CD14-positive monocyte (primary cell): ENCODE data around the gene ZMYND10. TPM values are rescaled to one million over a fixed set of nuclear protein-coding genes. Genes with fewer than 3 reads are reported as not detected.

Experiments
- DNase-seq, 3 donors: peaks; one replicate each; pipeline ENCODE4 v3.0.0-alpha.2; 2011 to 2022
- H2AFZ ChIP-seq: 2 replicates; pipeline ENCODE4 v1.6.0; 2012; ENCODE audit warnings: mild to moderate bottlenecking, low read depth, low read length, inconsistent platforms; ENCODE audit not compliant: insufficient read depth, poor library complexity, severe bottlenecking
- H3K27ac ChIP-seq, 2 donors: 1 replicate in 1 of 2; 2 replicates in 1 of 2; pipeline ENCODE4 v1.5.1; 2012 to 2013; ENCODE audit warnings: low read length in 2 of 2, control low read depth in 1 of 2, inconsistent platforms in 1 of 2, low read depth in 1 of 2, mild to moderate bottlenecking in 1 of 2
- H3K27me3 ChIP-seq, 2 donors: one replicate each; pipeline versions ENCODE4 v1.6.0 to v1.6.1; 2011 to 2013; ENCODE audit warnings: low read length in 2 of 2; ENCODE audit not compliant: control insufficient read depth in 2 of 2, insufficient read depth in 2 of 2
- H3K36me3 ChIP-seq, 2 donors: replicated peaks in 1 of 2; 1 replicate in 1 of 2; 2 replicates in 1 of 2; pipeline versions ENCODE4 v1.5.1 to v1.6.1; 2012 to 2013; ENCODE audit warnings: low read length in 2 of 2, control low read depth in 1 of 2, inconsistent platforms in 1 of 2, mild to moderate bottlenecking in 1 of 2; ENCODE audit not compliant: insufficient read depth in 2 of 2, control insufficient read depth in 1 of 2
- H3K4me1 ChIP-seq, 2 donors: 1 replicate in 1 of 2; 2 replicates in 1 of 2; pipeline versions ENCODE4 v1.5.1 to v1.6.1; 2012 to 2013; ENCODE audit warnings: low read length in 2 of 2, control low read depth in 1 of 2, inconsistent platforms in 1 of 2, mild to moderate bottlenecking in 1 of 2, moderate library complexity in 1 of 2; ENCODE audit not compliant: insufficient read depth in 2 of 2, control insufficient read depth in 1 of 2
- H3K4me2 ChIP-seq: replicated peaks from 2 replicates; pipeline ENCODE3; 2012; ENCODE audit warnings: low read length, moderate library complexity, mild to moderate bottlenecking; ENCODE audit not compliant: poor library complexity, severe bottlenecking; ENCODE audit errors: extremely low read depth
- H3K4me3 ChIP-seq, 3 experiments: fragments of 200-600 bp in 1 of 3; sonication (generic) in 1 of 3; replicated peaks in 1 of 3; 1 replicate in 2 of 3; 2 replicates in 1 of 3; pipeline ENCODE4 v1.5.1; 2011 to 2013; ENCODE audit warnings: low read length in 3 of 3, mild to moderate bottlenecking in 3 of 3, control low read depth in 2 of 3, low read depth in 2 of 3, inconsistent platforms in 1 of 3, moderate library complexity in 1 of 3
- H3K79me2 ChIP-seq: 2 replicates; pipeline ENCODE4 v1.6.0; 2012; ENCODE audit warnings: mild to moderate bottlenecking, control low read depth, inconsistent platforms, low read length, moderate library complexity; ENCODE audit not compliant: insufficient read depth
- H3K9ac ChIP-seq: 2 replicates; pipeline ENCODE4 v1.6.0; 2017; ENCODE audit warnings: low read length, mild to moderate bottlenecking; ENCODE audit not compliant: insufficient read depth, poor library complexity, severe bottlenecking
- H3K9me3 ChIP-seq, 2 donors: replicated peaks in 1 of 2; 1 replicate in 1 of 2; 2 replicates in 1 of 2; pipeline versions ENCODE4 v1.5.1 to v1.6.1; 2012 to 2013; ENCODE audit warnings: low read length in 2 of 2, control low read depth in 1 of 2; ENCODE audit not compliant: control insufficient read depth in 1 of 2, insufficient read depth in 1 of 2
- H4K20me1 ChIP-seq: 2 replicates; pipeline ENCODE4 v1.6.0; 2012; ENCODE audit warnings: mild to moderate bottlenecking, low read length, control low read depth, moderate library complexity; ENCODE audit not compliant: insufficient read depth
- H3K27ac Mint-ChIP-seq, 7 donors: one replicate each; pipeline ENCODE4 v1.8.0; 2020; ENCODE audit warnings: mild to moderate bottlenecking in 7 of 7, mixed read lengths in 7 of 7, moderate library complexity in 6 of 7, inconsistent platforms in 2 of 7
- H3K27me3 Mint-ChIP-seq, 3 donors: one replicate each; pipeline ENCODE4 v1.8.0; 2021 to 2022; ENCODE audit warnings: low read depth in 3 of 3, mild to moderate bottlenecking in 3 of 3, mixed read lengths in 3 of 3, moderate library complexity in 3 of 3, inconsistent platforms in 1 of 3
- H3K36me3 Mint-ChIP-seq, 2 donors: one replicate each; pipeline ENCODE4 v1.8.0; 2020; ENCODE audit warnings: mixed read lengths in 2 of 2, inconsistent platforms in 1 of 2, mild to moderate bottlenecking in 1 of 2
- H3K4me1 Mint-ChIP-seq: one replicate; pipeline ENCODE4 v1.8.0; 2020; ENCODE audit warnings: mild to moderate bottlenecking, mixed read lengths
- H3K4me3 Mint-ChIP-seq, 2 donors: one replicate each; pipeline ENCODE4 v1.8.0; 2020; ENCODE audit warnings: mild to moderate bottlenecking in 2 of 2, mixed read lengths in 2 of 2, moderate library complexity in 1 of 2
- H3K9me3 Mint-ChIP-seq, 7 donors: one replicate each; pipeline ENCODE4 v1.8.0; 2020 to 2022; ENCODE audit warnings: mixed read lengths in 7 of 7, mild to moderate bottlenecking in 6 of 7, moderate library complexity in 6 of 7, inconsistent platforms in 2 of 7
- WGBS: methylation state at CpG from one replicate; pipeline ENCODE4 v1.1.5; 2013; ENCODE audit warnings: missing lambda C conversion rate; ENCODE audit not compliant: insufficient coverage; 5-methylcytosine and 5-hydroxymethylcytosine counted together
- intact Hi-C, 2 donors: fragments of 100-400 bp; cut with micrococcal nuclease; formaldehyde crosslinking; loops; one replicate each; pipeline versions ENCODE4 v1.15.0 to v1.15.1; 2023
- polyA plus RNA-seq, 3 donors: library from polyadenylated mRNA; depleted of rRNA in 1 of 3; unstranded in 2 of 3; stranded (reverse) in 1 of 3; fragments of 300-500 nt in 2 of 3; fragments of >200 nt in 1 of 3; fragmentation: Illumina TruSeq in 2 of 3; gene quantifications; 1 replicate in 2 of 3; 2 replicates in 1 of 3; pipeline ENCODE4 v1.2.3, GENCODE V29; 2012 to 2021
- TF ChIP-seq, protein P1 (sequence below): fragments of 200-600 bp; IDR thresholded peaks from one replicate; pipeline ENCODE4 v1.8.0; 2022; ENCODE audit warnings: antibody characterized with exemption, mild to moderate bottlenecking

ZMYND10 gene
- polyA plus RNA-seq, 3 donors: 0.12 to 1.7 (median 0.19) TPM

DNA sequence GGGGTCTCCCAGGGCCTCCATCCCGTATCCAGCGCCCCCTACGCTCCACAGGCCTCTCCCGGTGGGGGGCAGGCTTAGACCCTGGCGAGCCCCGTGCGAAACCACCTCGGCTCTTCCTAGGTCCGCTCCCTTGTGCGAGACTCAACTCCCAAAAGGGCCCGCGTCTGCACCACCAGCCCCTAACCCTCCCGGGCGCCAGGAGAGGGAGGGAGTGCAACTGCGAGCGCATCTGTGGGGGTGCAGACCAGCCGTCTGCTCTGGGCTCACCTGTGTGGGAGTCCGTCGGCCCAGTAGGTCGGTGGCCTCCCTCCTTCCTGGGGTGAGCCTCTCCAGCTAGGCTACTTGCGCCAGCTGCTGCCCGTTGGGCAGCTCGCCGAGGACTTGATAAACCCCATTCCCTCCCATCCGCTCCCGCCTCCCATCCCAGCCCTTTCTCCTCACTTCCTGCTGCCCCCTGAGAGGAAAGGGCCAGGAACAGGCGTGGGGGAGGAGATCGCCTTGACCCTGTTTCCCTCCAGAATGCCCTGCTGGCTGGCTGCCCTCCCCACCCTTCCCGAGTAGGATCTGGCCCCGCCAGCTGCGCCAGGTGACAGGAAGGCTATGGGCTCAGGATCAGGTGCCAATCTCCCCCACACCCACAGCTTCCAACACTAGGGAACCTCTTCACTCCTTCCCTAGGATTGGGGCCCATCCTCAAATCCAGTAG is 23.0 kb downstream of the ZMYND10 start, which contains the start of gene HYAL2:
Gene HYAL2, minus strand, starts transcription at position 360 of the 706 bp plus-strand sequence. CDS start 2,256 bp downstream, outside the sequence.
- peak within 1 kb of the TSS; percentile 85 to 99 (median 97) for H3K27ac Mint-ChIP-seq
- H3K9ac ChIP-seq: peak within 1 kb of the TSS; percentile 90
- peak within 1 kb of the TSS; percentile 87 for H3K4me2 ChIP-seq
- peak within 1 kb of the TSS; percentile 77 to 97 for H3K27ac ChIP-seq
- peaks cover 86 to 94% of the 10 kb centered on the region in 2 donors for H3K4me1 ChIP-seq
- peaks cover 84% of the 10 kb centered on the region for H3K4me1 Mint-ChIP-seq
- no peaks in the 10 kb centered on the region for H3K9me3 Mint-ChIP-seq
- H3K9me3 ChIP-seq: no peaks in the 10 kb centered on the region
- H4K20me1 ChIP-seq: peaks cover 11% of the 10 kb centered on the region
- H3K79me2 ChIP-seq: peaks cover 42% of the 10 kb centered on the region
- TF ChIP-seq, protein P1, sequence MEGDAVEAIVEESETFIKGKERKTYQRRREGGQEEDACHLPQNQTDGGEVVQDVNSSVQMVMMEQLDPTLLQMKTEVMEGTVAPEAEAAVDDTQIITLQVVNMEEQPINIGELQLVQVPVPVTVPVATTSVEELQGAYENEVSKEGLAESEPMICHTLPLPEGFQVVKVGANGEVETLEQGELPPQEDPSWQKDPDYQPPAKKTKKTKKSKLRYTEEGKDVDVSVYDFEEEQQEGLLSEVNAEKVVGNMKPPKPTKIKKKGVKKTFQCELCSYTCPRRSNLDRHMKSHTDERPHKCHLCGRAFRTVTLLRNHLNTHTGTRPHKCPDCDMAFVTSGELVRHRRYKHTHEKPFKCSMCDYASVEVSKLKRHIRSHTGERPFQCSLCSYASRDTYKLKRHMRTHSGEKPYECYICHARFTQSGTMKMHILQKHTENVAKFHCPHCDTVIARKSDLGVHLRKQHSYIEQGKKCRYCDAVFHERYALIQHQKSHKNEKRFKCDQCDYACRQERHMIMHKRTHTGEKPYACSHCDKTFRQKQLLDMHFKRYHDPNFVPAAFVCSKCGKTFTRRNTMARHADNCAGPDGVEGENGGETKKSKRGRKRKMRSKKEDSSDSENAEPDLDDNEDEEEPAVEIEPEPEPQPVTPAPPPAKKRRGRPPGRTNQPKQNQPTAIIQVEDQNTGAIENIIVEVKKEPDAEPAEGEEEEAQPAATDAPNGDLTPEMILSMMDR: no peak
- peak within 1 kb of the TSS; percentile 60 to 90 (median 77) for H3K4me3 ChIP-seq
- H3K36me3 Mint-ChIP-seq: peaks cover 9 to 33% of the 10 kb centered on the region in 2 donors
- peaks cover 0 to 4% (median 2%) of the 10 kb centered on the region in 3 donors for H3K27me3 Mint-ChIP-seq
- peak within 1 kb of the TSS; percentile 86 for H2AFZ ChIP-seq
- peak in 1 of 3 donors; percentile 4 for DNase-seq
- H3K27me3 ChIP-seq: no peaks in the 10 kb centered on the region
- H3K36me3 ChIP-seq: peaks cover 0 to 15% of the 10 kb centered on the region in 2 donors
- peak within 1 kb of the TSS; percentile 75 to 91 for H3K4me3 Mint-ChIP-seq
- intact Hi-C loops: no loop called here
- WGBS: 73% methylated on average over 23 of the region's 31 CpGs

DNA sequence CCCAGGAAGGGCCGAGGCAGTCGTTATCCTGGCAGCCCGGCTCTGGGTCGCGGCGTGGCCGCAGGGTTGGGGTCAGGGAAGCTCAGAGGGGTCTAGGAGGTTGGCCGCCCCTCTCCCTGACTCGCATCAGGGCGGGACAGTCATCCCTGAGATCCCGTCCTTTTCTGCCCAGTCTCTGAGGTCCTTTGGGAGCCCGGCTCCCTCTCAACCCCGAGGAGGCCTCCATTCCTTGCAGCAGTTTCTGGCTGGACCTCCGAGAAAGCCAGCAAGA is 23.5 kb downstream of the ZMYND10 start:
- Mint-ChIP-seq H3K4me3 (peak overlapping the region; percentile 75 to 91), H3K36me3 (peaks cover 11 to 35% of the 10 kb centered on the region in 2 donors), H3K9me3 (no peaks in the 10 kb centered on the region), H3K27ac (peak overlapping the region in 6 of 7 donors; percentile 31 to 99 (median 96)), H3K27me3 (peaks cover 0 to 4% (median 2%) of the 10 kb centered on the region in 3 donors), H3K4me1 (peaks cover 83% of the 10 kb centered on the region)
- Histone ChIP-seq H3K27ac (peak overlapping the region; percentile 77 to 97), H3K4me1 (peaks cover 82 to 94% of the 10 kb centered on the region in 2 donors), H3K9ac (peak overlapping the region; percentile 90), H3K4me3 (peak overlapping the region; percentile 60 to 90 (median 77)), H3K9me3 (no peaks in the 10 kb centered on the region), H3K4me2 (peak overlapping the region; percentile 87), H3K27me3 (no peaks in the 10 kb centered on the region), H3K36me3 (peaks cover 0 to 19% of the 10 kb centered on the region in 2 donors), H2AFZ (peak overlapping the region; percentile 86), H4K20me1 (peaks cover 6% of the 10 kb centered on the region), H3K79me2 (peaks cover 37% of the 10 kb centered on the region)
- no peak for DNase-seq
- TF ChIP-seq, protein P1: no peak
- intact Hi-C loops: no loop called here
- 41% methylated on average over 14 of the region's 14 CpGs for WGBS
